Amniotic stem cell (primary cell): ENCODE data around the gene CENPH.
"Not testable (repeated sequence)": the region's sequence is repeated elsewhere in the genome, so short reads cannot be mapped to it uniquely, and the experiment has no call there.

ENCODE experiments used
- DNase-seq: peaks from one replicate; lab custom pipeline; 2025; lab: John Stamatoyannopoulos, UW

CENPH gene, protein sequence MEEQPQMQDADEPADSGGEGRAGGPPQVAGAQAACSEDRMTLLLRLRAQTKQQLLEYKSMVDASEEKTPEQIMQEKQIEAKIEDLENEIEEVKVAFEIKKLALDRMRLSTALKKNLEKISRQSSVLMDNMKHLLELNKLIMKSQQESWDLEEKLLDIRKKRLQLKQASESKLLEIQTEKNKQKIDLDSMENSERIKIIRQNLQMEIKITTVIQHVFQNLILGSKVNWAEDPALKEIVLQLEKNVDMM

DNA sequence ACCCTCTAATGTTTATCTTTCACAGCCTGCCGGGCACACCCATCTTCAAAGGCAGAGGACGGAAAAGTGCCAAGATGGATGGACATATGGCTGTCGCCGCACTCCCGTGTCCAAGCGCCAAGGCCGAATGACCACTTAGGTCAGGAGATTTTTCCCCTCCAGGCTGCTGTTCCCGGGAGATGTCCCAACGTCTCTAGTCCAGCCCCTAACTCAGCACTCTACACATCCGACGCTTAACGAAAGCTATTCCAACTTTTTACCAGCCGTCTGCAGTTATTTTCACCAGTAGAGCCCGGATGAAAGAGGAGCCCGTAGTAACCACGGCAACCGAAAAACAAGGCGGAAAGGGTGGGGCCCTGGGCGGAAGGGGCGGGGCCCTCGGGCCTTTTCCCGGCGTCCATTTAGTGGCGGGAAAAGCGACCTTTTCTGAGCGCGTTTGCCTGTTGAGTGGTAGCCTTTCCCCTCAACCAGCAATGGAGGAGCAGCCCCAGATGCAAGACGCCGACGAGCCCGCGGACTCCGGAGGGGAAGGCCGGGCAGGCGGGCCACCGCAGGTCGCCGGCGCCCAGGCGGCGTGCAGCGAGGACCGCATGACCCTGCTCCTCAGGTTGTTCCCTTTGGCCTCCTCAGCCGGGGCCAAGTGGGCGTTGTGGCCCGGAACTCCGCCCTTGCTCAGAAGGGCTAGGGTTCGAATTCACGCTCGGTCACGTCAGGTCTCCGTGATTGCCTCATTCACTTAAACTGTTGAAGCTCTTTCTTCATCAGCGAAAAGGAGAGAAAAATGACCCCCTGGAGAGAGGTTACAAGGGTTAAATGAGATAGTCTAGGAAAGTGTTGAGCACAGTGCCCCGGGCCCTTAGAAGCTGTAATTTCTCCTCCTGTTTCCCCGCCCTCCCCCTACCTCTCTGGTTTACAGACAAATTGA lies at the start of gene CENPH:
Gene CENPH, plus strand, starts transcription at position 422 of the 925 bp plus-strand sequence. Its CDS starts 52 bp downstream, at position 474.
- DNase-seq = peak; percentile 86

DNA sequence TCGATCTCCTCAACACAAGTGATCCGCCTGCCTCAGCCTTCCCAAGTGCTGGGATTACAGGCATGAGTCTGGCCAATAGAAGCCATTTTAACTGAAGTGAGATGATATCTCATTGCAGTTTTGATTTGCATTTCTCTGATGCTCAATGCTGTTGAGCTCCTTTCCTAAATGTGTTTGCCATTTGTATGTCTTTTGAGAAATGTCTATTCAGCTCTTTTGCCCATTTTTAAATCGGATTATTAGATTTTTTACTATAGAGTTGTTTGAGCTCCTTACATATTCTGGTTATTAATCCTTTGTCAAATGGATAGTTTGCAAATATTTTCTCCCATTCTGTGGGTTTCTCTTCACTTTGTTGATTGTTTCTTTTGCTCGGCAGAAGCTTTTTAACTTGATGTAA lies 49.1 kb upstream of the CENPH start:
- DNase-seq = not testable (repeated sequence)

DNA sequence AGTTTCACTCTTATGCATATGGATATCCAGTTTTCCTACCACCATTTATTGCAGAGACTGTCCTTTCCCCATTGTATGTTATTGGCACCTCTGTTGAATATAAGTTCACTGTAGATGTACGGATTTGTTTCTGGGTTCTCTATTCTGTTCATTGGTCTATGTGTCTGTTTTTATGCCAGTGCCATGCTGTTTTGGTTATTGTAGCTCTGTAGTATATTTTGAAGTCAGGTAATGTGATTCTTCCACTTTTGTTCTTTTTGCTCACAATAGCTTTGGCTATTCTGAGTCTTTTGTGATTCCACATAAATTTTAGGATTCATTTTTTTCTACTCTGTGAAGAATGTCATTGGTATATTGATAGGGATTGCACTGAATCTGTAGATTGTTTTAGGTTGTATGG lies 48.6 kb upstream of the CENPH start:
- DNase-seq = no peak

DNA sequence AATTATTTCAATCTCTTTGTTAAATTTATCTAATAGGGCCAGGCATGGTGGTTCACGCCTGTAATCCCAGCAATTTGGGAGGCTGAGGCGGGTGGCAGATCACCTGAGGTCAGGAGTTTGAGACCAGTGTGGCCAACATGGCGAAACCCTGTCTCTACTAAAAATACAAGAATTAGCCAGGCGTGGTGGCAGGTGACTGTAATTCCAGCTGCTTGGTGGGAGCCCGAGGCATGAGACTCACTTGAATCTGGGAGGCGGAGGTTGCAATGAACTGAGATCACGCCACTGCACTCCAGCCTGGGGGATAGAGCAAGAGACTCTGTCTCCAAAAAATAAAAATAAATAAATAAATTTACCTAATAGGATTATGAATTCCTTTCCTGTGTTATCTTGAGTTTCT lies 40.8 kb upstream of the CENPH start:
- not testable (repeated sequence) for DNase-seq

DNA sequence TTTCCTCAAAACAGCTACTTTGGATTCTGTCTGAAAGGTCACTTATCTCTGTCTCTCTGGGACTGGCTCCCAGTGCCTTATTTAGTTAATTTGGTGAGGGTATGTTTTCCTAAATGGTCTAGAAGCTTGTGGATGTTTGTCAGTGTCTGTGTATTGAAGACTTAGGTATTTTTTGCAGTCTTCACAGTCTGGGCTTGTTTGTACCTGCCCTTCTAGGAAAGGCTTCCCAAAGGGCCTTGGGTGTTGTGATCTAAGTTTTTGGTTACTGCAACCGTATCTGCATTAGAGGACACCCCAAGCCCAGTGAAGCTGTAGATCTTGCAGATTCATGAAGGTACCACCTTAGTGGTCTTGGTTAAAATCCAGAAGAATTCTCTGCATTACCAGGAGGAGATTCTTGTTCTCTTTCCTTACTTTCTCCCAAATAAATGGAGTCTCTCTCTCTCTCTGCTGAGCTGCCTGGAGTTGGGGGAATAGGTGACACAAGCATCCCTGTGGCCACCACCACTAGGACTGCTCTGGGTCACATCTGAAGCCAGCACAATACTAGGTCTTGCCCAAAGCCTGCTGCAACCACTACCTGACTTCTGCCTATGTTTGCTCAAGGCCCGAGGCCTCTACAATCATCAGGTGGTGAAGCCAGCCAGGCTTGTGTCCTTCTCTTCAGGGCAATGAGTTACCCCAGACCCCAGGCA lies 40.3 kb upstream of the CENPH start:
- no peak for DNase-seq

DNA sequence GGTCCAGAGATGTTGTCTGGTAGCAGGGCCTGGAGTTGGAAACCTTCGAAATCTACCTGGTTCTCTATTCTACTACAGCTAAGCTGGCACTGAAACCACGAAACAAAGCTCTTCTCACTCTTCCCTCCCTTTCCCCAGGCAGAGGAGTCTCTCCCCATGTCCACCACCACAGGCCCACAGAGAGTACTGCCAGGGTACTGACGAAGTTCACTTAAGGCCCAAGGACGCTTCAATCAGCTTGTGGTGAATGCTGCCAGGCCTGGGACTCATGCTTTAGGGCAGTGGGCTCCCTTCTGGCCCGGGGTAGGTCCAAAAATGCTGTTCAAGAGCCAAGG lies 39.7 kb upstream of the CENPH start:
- no peak for DNase-seq

DNA sequence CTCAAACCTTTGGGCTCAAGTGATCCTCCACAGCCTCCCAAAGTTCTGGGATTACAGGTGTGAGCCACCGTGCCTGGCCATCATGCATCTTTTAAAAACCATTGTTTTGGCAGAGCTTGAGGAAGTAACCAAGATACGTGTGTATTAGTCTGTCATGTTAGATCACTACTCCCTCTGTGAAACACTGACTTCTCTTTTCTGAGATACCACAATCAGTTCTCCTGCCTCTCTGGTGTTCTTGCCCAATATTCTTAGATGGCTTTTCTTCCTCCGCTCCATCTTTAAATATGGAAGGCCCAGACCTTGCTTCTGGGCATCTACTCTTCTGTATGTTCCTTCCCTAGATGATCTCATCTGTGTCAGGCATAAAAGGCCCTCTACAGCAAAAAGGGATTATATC lies 36.7 kb upstream of the CENPH start:
- no peak for DNase-seq

DNA sequence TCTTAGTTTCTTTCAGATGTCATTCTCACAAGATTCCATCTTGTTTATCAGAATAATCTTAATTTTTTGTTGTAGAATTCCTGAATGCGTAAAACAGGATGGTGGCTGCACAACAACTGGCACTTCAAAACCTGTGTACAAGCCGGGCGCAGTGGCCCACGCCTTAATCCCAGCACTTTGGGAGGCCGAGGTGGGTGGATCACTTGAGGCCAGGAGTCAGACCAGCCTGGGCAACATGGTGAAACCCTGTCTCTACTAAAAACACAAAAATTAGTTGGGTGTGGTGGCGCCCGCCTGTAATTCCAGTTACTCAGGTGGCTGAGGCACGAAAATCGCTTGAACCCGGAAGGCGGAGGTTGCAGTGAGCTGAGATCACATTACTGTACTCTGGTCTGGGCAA lies 32.9 kb upstream of the CENPH start:
- DNase-seq = no peak

DNA sequence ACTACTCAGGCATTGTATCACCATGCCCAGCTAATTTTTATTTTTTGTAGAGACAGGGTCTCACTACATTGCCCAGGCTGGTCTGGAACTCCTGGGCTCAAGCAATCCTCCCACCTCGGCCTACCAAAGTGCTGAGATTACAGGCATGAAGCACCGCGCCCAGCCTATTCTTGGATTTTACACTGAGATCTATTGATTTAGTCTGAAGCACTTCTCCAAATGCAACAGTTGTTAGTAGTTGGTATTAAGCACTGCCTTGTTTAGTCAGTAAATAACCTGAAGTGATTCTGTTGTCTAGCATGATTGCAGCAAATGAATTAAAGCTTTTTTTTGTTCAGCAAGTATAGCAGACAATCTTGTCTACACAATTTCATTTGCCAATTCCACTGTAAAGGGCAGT lies 31.3 kb upstream of the CENPH start:
- no peak for DNase-seq

DNA sequence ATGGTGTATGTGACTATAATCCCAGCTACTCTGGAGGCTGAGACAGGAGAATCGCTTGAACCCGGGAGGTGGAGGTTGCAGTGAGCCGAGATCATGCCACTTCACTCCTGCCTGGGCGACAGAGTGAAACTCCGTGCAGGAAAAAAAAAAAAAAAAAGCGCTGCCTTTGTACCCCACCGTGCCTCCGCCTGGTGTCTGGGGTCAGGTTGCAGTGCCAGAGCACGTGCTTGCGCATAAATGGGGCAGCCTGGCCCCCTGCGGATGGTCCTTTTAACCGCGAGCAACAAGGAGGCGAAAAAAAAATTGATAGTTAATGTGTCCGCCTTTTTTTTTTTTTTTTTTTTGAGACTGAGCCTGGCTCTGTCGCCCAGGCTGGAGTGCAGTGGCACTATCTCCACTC lies 28.7 kb upstream of the CENPH start:
- DNase-seq = no peak

DNA sequence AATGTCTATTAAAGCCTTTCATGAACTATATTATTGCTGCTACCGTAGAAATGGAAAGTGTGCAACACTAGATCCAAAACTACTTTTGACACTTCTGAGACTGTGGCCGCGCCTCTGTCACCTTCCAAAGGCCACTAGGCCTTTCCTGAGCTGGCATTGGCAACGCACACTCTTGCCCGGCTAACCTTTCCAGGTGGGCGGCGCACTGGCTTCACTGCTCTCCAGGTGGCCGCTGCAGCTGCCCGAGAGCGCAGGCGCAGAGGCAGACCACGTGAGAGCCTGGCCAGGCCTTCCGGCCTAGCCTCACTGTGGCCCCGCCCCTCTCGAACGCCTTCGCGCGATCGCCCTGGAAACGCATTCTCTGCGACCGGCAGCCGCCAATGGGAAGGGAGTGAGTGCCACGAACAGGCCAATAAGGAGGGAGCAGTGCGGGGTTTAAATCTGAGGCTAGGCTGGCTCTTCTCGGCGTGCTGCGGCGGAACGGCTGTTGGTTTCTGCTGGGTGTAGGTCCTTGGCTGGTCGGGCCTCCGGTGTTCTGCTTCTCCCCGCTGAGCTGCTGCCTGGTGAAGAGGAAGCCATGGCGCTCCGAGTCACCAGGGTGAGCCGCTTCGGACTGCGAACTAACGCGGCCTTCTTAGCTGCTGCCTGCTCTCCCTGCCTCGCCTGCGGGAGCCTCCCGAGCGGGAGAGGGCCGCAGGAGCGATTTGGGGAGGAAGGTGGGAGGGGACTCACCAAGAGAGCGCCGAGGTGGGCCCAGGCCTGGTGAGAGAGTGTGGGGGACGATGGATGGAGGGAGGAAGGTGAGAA lies 22.5 kb upstream of the CENPH start, which contains the start of gene CCNB1:
Gene CCNB1, plus strand, starts transcription at position 465 of the 807 bp plus-strand sequence. Its CDS starts 113 bp downstream, at position 578.
- peak; percentile 87 for DNase-seq

DNA sequence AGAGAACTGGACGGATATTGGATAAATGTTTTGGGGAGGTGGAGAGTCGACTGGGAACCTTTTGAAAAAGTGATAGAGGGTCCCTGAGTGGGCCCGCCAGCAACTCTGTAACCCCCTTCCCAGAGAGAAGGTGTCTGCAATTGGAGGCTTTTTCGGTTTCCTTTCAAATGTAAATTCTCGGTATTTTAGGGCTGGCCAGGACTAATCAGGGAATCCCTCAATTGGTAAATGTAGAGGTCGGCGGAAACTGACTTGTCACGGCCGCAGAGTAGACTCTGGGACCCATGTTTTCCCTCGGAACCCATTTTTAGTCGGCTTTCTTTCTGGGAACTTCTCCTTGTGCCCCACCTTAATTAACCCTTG lies 21.9 kb upstream of the CENPH start:
- no peak for DNase-seq

DNA sequence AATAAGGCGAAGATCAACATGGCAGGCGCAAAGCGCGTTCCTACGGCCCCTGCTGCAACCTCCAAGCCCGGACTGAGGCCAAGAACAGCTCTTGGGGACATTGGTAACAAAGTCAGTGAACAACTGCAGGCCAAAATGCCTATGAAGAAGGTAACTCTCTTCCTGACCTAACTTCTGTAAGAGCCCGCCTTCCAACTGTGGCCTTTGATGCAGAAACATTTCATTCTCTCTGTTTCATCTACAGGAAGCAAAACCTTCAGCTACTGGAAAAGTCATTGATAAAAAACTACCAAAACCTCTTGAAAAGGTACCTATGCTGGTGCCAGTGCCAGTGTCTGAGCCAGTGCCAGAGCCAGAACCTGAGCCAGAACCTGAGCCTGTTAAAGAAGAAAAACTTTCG lies 21.5 kb upstream of the CENPH start:
- DNase-seq = no peak

DNA sequence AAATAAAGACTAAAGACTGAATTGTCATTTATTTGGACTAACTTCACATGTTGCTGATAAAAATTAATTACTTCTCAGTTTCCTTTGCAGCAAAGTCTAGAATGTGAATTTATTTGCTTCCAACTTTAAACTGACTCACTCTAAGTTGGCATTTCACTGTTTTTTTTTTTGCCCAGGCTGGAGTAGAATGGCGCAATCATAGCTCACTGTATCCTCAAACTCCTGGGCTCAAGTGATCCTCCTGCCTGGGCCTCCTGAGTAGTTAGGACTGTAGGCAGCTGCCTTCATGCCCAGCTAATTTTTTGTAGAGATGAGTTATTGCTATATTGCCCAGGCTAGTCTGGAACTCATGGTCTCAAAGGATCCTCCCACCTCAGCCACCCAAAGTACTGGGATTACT lies 18.9 kb upstream of the CENPH start:
- no peak for DNase-seq

DNA sequence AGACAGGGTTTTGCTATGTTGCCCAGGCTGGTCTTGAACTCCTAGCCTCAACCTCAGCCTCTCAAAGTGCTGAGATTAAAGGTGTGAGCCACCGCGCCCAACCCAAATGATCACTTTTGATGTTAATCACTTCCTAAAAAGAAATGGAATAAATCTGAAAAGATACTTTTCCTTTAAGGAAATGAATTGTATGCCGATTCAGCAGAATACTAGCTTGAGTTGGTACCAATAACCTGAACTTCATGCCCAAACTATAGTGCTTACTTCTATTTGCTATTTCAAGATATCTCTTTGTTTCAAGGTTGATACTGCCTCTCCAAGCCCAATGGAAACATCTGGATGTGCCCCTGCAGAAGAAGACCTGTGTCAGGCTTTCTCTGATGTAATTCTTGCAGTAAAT lies 18.4 kb upstream of the CENPH start:
- DNase-seq = no peak

DNA sequence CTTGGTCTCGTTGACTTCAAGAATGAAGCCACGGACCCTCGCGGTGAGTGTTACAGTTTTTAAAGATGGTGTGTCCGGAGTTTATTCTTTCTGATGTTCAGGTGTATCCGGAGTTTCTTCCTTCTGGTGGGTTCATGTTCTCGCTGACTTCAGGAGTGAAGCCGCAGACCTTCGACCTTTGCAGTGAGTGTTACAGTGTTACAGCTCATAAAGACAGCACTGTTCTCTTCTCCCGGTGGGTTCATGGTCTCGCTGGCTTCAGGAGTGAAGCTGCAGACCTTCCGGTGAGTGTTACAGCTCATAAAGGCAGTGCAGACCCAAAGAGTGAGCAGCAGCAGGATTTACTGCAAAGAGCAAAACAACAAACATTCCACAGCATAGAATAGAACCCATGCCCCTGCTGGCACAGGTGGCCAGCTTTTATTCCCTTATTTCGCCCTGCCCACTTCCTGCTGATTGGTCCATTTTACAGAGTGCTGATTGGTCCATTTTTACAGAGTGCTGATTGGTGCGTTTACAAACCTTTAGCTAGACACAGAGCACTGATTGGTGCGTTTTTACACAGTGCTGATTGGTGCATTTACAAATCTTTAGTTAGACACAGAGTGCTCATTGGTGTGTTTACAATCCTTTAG lies 7.6 kb upstream of the CENPH start:
- not testable (repeated sequence) for DNase-seq

DNA sequence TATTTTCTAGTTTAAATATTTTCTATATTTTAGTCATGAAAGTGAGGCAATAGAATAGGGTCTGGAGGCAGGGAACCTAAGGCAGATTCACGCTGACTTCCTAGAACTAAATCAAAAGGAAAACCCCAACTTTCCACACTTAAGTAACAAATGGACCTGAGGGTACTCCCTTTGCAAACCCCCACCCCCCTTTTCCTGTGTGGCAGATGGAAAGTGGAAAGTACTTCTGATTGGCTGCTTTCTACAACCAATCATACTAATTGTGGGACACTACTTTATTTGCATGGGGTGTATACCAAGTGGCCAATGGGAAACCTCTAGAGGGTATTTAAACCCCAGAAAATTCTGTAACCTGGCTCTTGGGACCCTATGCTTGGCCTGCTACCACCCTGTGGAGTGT lies 4.8 kb upstream of the CENPH start:
- no peak for DNase-seq

DNA sequence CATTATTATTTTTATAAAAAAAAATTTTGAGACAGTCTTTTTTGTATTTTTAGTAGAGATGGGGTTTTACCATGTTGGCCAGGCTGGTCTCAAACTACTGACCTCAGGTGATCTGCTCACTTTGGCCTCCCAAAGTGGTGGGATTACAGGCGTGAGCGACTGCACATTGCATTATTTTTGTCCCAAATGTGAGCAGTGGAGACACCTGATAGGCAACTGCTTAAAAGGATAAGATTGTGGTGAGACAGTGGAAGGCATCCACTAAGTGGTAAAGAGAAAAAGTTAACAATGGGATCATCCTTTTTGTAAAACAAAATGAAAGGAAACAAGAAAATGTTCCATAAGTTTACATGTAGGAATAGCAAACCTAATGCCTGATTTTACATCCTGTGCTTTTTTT lies 2.0 kb upstream of the CENPH start:
- DNase-seq = no peak

DNA sequence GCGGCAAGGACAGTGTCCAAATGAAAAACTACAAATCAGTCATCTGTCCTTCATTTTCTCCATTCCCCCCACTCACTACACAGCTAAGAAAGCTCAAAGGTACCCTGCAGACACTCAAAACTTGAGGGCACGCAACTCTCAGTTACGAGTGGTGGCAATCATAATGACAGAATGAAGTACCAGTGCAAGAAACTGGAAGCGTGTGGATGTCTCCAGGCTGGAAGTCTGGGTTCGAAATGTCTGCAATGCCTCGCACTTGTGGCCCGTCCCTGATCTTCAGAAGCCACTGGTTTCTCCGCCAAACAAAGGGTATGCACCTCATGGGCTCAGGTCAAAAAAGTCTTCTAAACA lies 597 bp upstream of the CENPH start:
- DNase-seq = no peak

DNA sequence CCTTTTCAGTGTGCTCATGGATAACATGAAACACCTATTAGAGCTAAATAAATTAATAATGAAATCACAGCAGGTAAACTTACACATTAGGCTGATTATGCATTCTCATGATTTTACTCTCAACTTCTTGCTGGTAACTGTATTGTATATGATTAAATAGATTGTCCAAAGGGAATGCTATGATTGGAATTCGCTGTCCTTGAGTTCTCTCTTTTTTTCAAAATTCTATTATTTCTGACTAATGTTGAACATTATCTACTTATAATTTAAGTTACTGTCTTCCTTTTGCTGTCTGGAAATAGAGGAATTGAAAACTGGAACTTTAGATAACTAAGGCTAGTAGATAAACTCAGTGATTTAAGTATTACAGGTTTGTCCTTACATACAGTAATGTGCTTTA lies 13.1 kb downstream of the CENPH start:
- no peak for DNase-seq

DNA sequence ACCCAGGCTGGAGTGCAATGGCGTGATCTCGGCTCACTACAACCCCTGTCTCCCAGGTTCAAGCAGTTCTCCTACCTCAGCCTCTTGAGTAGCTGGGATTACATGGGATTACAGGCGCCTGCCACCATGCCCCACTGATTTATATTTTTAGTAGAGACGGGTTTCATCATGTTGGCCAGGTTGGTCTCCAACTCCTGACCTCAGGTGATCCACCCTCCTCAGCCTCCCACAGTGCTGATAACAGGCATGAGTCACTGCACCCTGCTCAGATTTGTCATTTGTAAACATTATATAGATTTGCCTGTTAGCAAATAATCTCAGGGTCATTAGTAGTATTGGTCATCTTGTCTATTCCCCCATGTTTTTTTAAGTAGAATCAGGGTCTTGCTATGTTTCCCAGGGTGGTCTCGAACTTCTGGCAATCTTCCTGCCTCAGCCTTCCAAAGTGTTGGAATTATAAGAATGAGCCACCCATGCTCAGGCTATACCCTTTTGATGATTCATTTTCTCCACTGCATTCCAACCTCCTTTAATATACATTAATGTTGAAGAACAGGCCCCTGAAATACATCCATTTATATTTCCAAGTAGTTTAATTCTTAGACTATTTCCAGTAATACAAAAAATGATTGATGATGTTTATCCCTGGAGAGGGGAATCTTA lies 17.3 kb downstream of the CENPH start:
- DNase-seq = no peak
